PC-3 (cell line): ENCODE measurements around the gene CXCR6. TPM values are rescaled to one million over a fixed set of nuclear protein-coding genes. Genes with fewer than 3 reads are reported as not detected.
A peak's percentile ranks its signal among the peaks of the same experiment; 100 is the strongest.

ENCODE experiments used
- ATAC-seq: fragments of 200-7000 bp; cut with Tn5 transposase; 2 replicates; pipeline ENCODE4 v1.9.1; 2020; ENCODE audit warnings: mild to moderate bottlenecking, moderate library complexity
- BruUV-seq: library from RNA; stranded (reverse); fragments of 400-500 nt; replicated peaks from 2 replicates; lab custom pipeline; 2021; lab: Mats Ljungman, UMichigan
- CTCF ChIA-PET: fragments of 300-600 bp; sonication (Branson Sonifier 250); formaldehyde crosslinking; loops from one replicate; lab custom pipeline; 2022; ENCODE audit warnings: antibody characterized with exemption; lab: Charles Lee
- POLR2A ChIA-PET: fragments of 300-600 bp; sonication (Branson Sonifier 250); formaldehyde crosslinking; loops from one replicate; lab custom pipeline; 2022; ENCODE audit warnings: antibody characterized with exemption; ENCODE audit not compliant: unreplicated experiment; lab: Charles Lee
- DNase-seq: peaks from one replicate; pipeline ENCODE4 v3.0.0-alpha.2; 2015
- H2AFZ ChIP-seq: fragments of 300-600 bp; sonication (generic); 2 replicates; pipeline ENCODE4 v1.6.0; 2016; ENCODE audit warnings: antibody characterized with exemption, low read length
- H3F3A ChIP-seq: fragments of 300-600 bp; sonication (generic); one replicate; pipeline ENCODE4 v1.6.0; 2017; ENCODE audit warnings: antibody characterized with exemption, low read length, control low read depth, mild to moderate bottlenecking; ENCODE audit not compliant: unreplicated experiment
- H3K27ac ChIP-seq: fragments of 300-600 bp; sonication (generic); 2 replicates; pipeline ENCODE4 v1.5.1; 2016; ENCODE audit warnings: mild to moderate bottlenecking, low read length
- H3K27me3 ChIP-seq: fragments of 300-600 bp; sonication (generic); 2 replicates; pipeline ENCODE4 v1.6.1; 2016; ENCODE audit warnings: low read length, mixed read lengths
- H3K36me3 ChIP-seq: fragments of 300-600 bp; sonication (generic); 2 replicates; pipeline ENCODE4 v1.6.1; 2016; ENCODE audit warnings: low read depth, mixed run types, low read length, mixed read lengths
- H3K4me1 ChIP-seq: fragments of 300-600 bp; sonication (generic); 2 replicates; pipeline ENCODE4 v1.5.1; 2016; ENCODE audit warnings: low read length; ENCODE audit not compliant: insufficient read depth
- H3K4me2 ChIP-seq: fragments of 300-600 bp; sonication (generic); 2 replicates; pipeline ENCODE4 v1.6.0; 2016; ENCODE audit warnings: low read length
- H3K4me3 ChIP-seq: fragments of 300-600 bp; sonication (generic); 2 replicates; pipeline ENCODE4 v1.5.1; 2016; ENCODE audit warnings: mild to moderate bottlenecking, low read length, mixed read lengths
- H3K79me2 ChIP-seq: fragments of 300-600 bp; sonication (generic); 2 replicates; pipeline ENCODE4 v1.6.1; 2017; ENCODE audit warnings: low read length, mixed read lengths
- H3K9ac ChIP-seq: fragments of 300-600 bp; sonication (generic); 2 replicates; pipeline ENCODE4 v1.6.0; 2016; ENCODE audit warnings: mild to moderate bottlenecking, low read length
- H3K9me2 ChIP-seq: fragments of 300-600 bp; sonication (generic); replicated peaks from 2 replicates; pipeline ENCODE4 v1.6.1; 2016; ENCODE audit warnings: mixed run types, low read length, mixed read lengths
- H3K9me3 ChIP-seq: fragments of 300-600 bp; sonication (generic); 2 replicates; pipeline ENCODE4 v1.6.1; 2016; ENCODE audit warnings: low read length, mixed read lengths
- H4K20me1 ChIP-seq: fragments of 300-600 bp; sonication (generic); 2 replicates; pipeline ENCODE4 v1.6.1; 2016; ENCODE audit warnings: low read length, mixed read lengths
- CTCF ChIP-seq: fragments of 300-600 bp; sonication (generic); conservative IDR thresholded peaks from 2 replicates; pipeline ENCODE4 v1.5.1; 2017; ENCODE audit warnings: antibody characterized with exemption, low read depth, mild to moderate bottlenecking, low read length
- EZH2 ChIP-seq: fragments of 300-600 bp; sonication (generic); IDR thresholded peaks from one replicate; pipeline ENCODE4 v1.6.1; 2017; ENCODE audit warnings: antibody characterized with exemption, mild to moderate bottlenecking, low read length; ENCODE audit not compliant: unreplicated experiment
- EZH2phosphoT487 ChIP-seq: fragments of 300-600 bp; sonication (generic); IDR thresholded peaks from 2 replicates; pipeline ENCODE4 v1.6.1; 2018; ENCODE audit warnings: mild to moderate bottlenecking, antibody characterized with exemption, low read length, borderline replicate concordance
- intact Hi-C: fragments of 100-400 bp; cut with micrococcal nuclease; formaldehyde crosslinking; loops from 2 replicates; pipeline ENCODE4 v1.9.0; 2023
- total RNA-seq: library from RNA; depleted of rRNA; stranded (reverse); fragments of >200 nt; gene quantifications from 2 replicates; pipeline ENCODE4 v1.2.3, GENCODE V29; 2014

The CXCR6 gene
- total RNA-seq, 1 experiment from 2014 or later, result not detected

GRCh38 chr3:45942051-45942825, 1.0 kb upstream of the CXCR6 start:
- H3K9ac ChIP-seq, result no peak overlapping the region
- no peak for TF ChIP-seq CTCF
- TF ChIP-seq EZH2phosphoT487, result no peak
- TF ChIP-seq EZH2, result no peak
- intact Hi-C loops, result no loop called here
- H3K9me3 ChIP-seq, result no peaks in the 10 kb centered on the region
- H3K9me2 ChIP-seq, result no peaks in the 10 kb centered on the region
- H3K4me2 ChIP-seq, result no peak overlapping the region
- no peaks in the 10 kb centered on the region for H3K79me2 ChIP-seq
- H3F3A ChIP-seq, result no peaks in the 10 kb centered on the region
- H4K20me1 ChIP-seq, result no peaks in the 10 kb centered on the region
- BruUV-seq, result no TSS peak
- H3K27me3 ChIP-seq, result no peaks in the 10 kb centered on the region
- DNase-seq (peak; percentile 16), ATAC-seq (no peak)
- POLR2A ChIA-PET, result no interaction called here
- no peak overlapping the region for H2AFZ ChIP-seq
- no peak overlapping the region for H3K27ac ChIP-seq
- no peak overlapping the region for H3K4me3 ChIP-seq
- peaks cover 9% of the 10 kb centered on the region; the same call in 1 of the 2 replicates for H3K36me3 ChIP-seq
- CTCF ChIA-PET, result no interaction called here
- peaks cover 16% of the 10 kb centered on the region for H3K4me1 ChIP-seq

- Histone ChIP-seq H2AFZ (no peak overlapping the region), H3K4me1 (peaks cover 18% of the 10 kb centered on the region), H4K20me1 (no peaks in the 10 kb centered on the region), H3K27ac (no peak overlapping the region), H3K36me3 (peaks cover 25% of the 10 kb centered on the region; the same call in 1 of the 2 replicates), H3K79me2 (no peaks in the 10 kb centered on the region), H3K4me3 (no peak overlapping the region), H3K27me3 (no peaks in the 10 kb centered on the region), H3F3A (no peaks in the 10 kb centered on the region), H3K9ac (no peak overlapping the region), H3K9me3 (no peaks in the 10 kb centered on the region), H3K9me2 (no peaks in the 10 kb centered on the region), H3K4me2 (no peak overlapping the region)
- no peak for DNase-seq
- ChIA-PET POLR2A (no interaction called here), CTCF (no interaction called here)
- no peak for TF ChIP-seq EZH2
- TF ChIP-seq CTCF, result no peak
- TF ChIP-seq EZH2phosphoT487, result no peak
- no peak for ATAC-seq
- intact Hi-C loops, result loop anchor here (5.0 kb wide), 1 partner anchor 42 kb away; no protein-coding TSS in a partner anchor
- BruUV-seq, result no TSS peak
These were observed 1.8 kb downstream of the CXCR6 start for GRCh38 chr3:45944830-45945620.
